SU-DHL-6 (cell line): ENCODE measurements around the gene MUC2.

ENCODE experiments used
- CTCF ChIP-seq: fragments of 200-600 bp; sonication (generic); IDR thresholded peaks from one replicate; pipeline ENCODE4 v1.5.1; 2017; ENCODE audit warnings: antibody characterized with exemption, mild to moderate bottlenecking, low read length, moderate library complexity; ENCODE audit not compliant: insufficient read depth, poor library complexity, severe bottlenecking
- EZH2phosphoT487 ChIP-seq: fragments of 200-600 bp; sonication (generic), shearing (Covaris generic); conservative IDR thresholded peaks from 2 replicates; pipeline ENCODE4 v1.6.1; 2018; ENCODE audit warnings: mild to moderate bottlenecking, antibody characterized with exemption, low read length, moderate library complexity, mixed read lengths

GRCh38 chr11:1078191-1078601, 3.5 kb downstream of the MUC2 start:
- TF ChIP-seq CTCF: no peak
- no peak for TF ChIP-seq EZH2phosphoT487
